A549 (cell line): Measurements from ENCODE around the gene MTMR12.

ENCODE experiments used
- CBX8 ChIP-seq: fragments of 200-600 bp; sonication (generic); IDR thresholded peaks from 2 replicates; pipeline ENCODE4 v1.6.1; 2016
- CTCF ChIP-seq: fragments of >200 bp; sonication (Bioruptor Twin); formaldehyde crosslinking; IDR thresholded peaks from 3 replicates; pipeline ENCODE4 v1.5.1; 2016
- HOXA7 ChIP-seq: fragments of 250-450 bp; sonication (Bioruptor Pico); IDR thresholded peaks from 2 replicates; pipeline ENCODE4 v1.5.0; 2020; ENCODE audit warnings: mild to moderate bottlenecking, moderate library complexity
- JUN ChIP-seq, 2 experiments: fragments of >200 bp; sonication (Bioruptor Twin); formaldehyde crosslinking; IDR thresholded peaks; 2 replicates in 1 of 2; 3 replicates in 1 of 2; pipeline ENCODE4 v1.6.1; 2016 to 2017
- JUNB ChIP-seq: fragments of >200 bp; sonication (Bioruptor Twin); formaldehyde crosslinking; IDR thresholded peaks from 2 replicates; pipeline ENCODE4 v1.6.1; 2016
- RFX5 ChIP-seq: fragments of 450-650 bp; IDR thresholded peaks from 2 replicates; pipeline ENCODE4 v1.7.1; 2014; ENCODE audit warnings: antibody characterized with exemption, mild to moderate bottlenecking, moderate library complexity
- SMC3 ChIP-seq: fragments of >200 bp; sonication (Bioruptor Twin); formaldehyde crosslinking; IDR thresholded peaks from 3 replicates; pipeline ENCODE4 v1.6.1; 2018; ENCODE audit warnings: inconsistent platforms
- USF2 ChIP-seq: fragments of 450-650 bp; IDR thresholded peaks from 2 replicates; pipeline ENCODE4 v1.6.1; 2014; ENCODE audit warnings: antibody characterized with exemption
- TF ChIP-seq, protein P1 (sequence below): fragments of 250-450 bp; sonication (Bioruptor Pico); IDR thresholded peaks from 2 replicates; pipeline ENCODE4 v1.5.0; 2021; ENCODE audit warnings: mild to moderate bottlenecking, moderate library complexity, borderline replicate concordance

GRCh38 chr5:32265902-32266301 lies 46.8 kb downstream of the MTMR12 start:
- TF ChIP-seq CTCF (no peak), RFX5 (no peak), JUN (IDR thresholded peaks at IDR 0.05) (no peak), JUNB (no peak), USF2 (no peak), CBX8 (no peak), HOXA7 (no peak), SMC3 (no peak)
- TF ChIP-seq, protein P1, sequence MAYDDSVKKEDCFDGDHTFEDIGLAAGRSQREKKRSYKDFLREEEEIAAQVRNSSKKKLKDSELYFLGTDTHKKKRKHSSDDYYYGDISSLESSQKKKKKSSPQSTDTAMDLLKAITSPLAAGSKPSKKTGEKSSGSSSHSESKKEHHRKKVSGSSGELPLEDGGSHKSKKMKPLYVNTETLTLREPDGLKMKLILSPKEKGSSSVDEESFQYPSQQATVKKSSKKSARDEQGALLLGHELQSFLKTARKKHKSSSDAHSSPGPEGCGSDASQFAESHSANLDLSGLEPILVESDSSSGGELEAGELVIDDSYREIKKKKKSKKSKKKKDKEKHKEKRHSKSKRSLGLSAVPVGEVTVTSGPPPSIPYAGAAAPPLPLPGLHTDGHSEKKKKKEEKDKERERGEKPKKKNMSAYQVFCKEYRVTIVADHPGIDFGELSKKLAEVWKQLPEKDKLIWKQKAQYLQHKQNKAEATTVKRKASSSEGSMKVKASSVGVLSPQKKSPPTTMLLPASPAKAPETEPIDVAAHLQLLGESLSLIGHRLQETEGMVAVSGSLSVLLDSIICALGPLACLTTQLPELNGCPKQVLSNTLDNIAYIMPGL (CRISPR knock-in tag), result no peak
